CD14-positive monocyte (primary cell): ENCODE results near the gene PIGX. TPM values are rescaled to one million over a fixed set of nuclear protein-coding genes. Genes with fewer than 3 reads are reported as not detected.
A peak's percentile ranks its signal among the peaks of the same experiment; 100 is the strongest.

Source experiments
- DNase-seq, 3 donors: peaks; one replicate each; pipeline ENCODE4 v3.0.0-alpha.2; 2011 to 2022
- H2AFZ ChIP-seq: 2 replicates; pipeline ENCODE4 v1.6.0; 2012; ENCODE audit warnings: mild to moderate bottlenecking, low read depth, low read length, inconsistent platforms; ENCODE audit not compliant: insufficient read depth, poor library complexity, severe bottlenecking
- H3K27ac ChIP-seq, 2 donors: 1 replicate in 1 of 2; 2 replicates in 1 of 2; pipeline ENCODE4 v1.5.1; 2012 to 2013; ENCODE audit warnings: low read length in 2 of 2, control low read depth in 1 of 2, inconsistent platforms in 1 of 2, low read depth in 1 of 2, mild to moderate bottlenecking in 1 of 2
- H3K27me3 ChIP-seq, 2 donors: one replicate each; pipeline versions ENCODE4 v1.6.0 to v1.6.1; 2011 to 2013; ENCODE audit warnings: low read length in 2 of 2; ENCODE audit not compliant: control insufficient read depth in 2 of 2, insufficient read depth in 2 of 2
- H3K36me3 ChIP-seq, 2 donors: replicated peaks in 1 of 2; 1 replicate in 1 of 2; 2 replicates in 1 of 2; pipeline versions ENCODE4 v1.5.1 to v1.6.1; 2012 to 2013; ENCODE audit warnings: low read length in 2 of 2, control low read depth in 1 of 2, inconsistent platforms in 1 of 2, mild to moderate bottlenecking in 1 of 2; ENCODE audit not compliant: insufficient read depth in 2 of 2, control insufficient read depth in 1 of 2
- H3K4me1 ChIP-seq, 2 donors: 1 replicate in 1 of 2; 2 replicates in 1 of 2; pipeline versions ENCODE4 v1.5.1 to v1.6.1; 2012 to 2013; ENCODE audit warnings: low read length in 2 of 2, control low read depth in 1 of 2, inconsistent platforms in 1 of 2, mild to moderate bottlenecking in 1 of 2, moderate library complexity in 1 of 2; ENCODE audit not compliant: insufficient read depth in 2 of 2, control insufficient read depth in 1 of 2
- H3K4me2 ChIP-seq: replicated peaks from 2 replicates; pipeline ENCODE3; 2012; ENCODE audit warnings: low read length, moderate library complexity, mild to moderate bottlenecking; ENCODE audit not compliant: poor library complexity, severe bottlenecking; ENCODE audit errors: extremely low read depth
- H3K4me3 ChIP-seq, 3 experiments: fragments of 200-600 bp in 1 of 3; sonication (generic) in 1 of 3; replicated peaks in 1 of 3; 1 replicate in 2 of 3; 2 replicates in 1 of 3; pipeline ENCODE4 v1.5.1; 2011 to 2013; ENCODE audit warnings: low read length in 3 of 3, mild to moderate bottlenecking in 3 of 3, control low read depth in 2 of 3, low read depth in 2 of 3, inconsistent platforms in 1 of 3, moderate library complexity in 1 of 3
- H3K79me2 ChIP-seq: 2 replicates; pipeline ENCODE4 v1.6.0; 2012; ENCODE audit warnings: mild to moderate bottlenecking, control low read depth, inconsistent platforms, low read length, moderate library complexity; ENCODE audit not compliant: insufficient read depth
- H3K9ac ChIP-seq: 2 replicates; pipeline ENCODE4 v1.6.0; 2017; ENCODE audit warnings: low read length, mild to moderate bottlenecking; ENCODE audit not compliant: insufficient read depth, poor library complexity, severe bottlenecking
- H3K9me3 ChIP-seq, 2 donors: replicated peaks in 1 of 2; 1 replicate in 1 of 2; 2 replicates in 1 of 2; pipeline versions ENCODE4 v1.5.1 to v1.6.1; 2012 to 2013; ENCODE audit warnings: low read length in 2 of 2, control low read depth in 1 of 2; ENCODE audit not compliant: control insufficient read depth in 1 of 2, insufficient read depth in 1 of 2
- H4K20me1 ChIP-seq: 2 replicates; pipeline ENCODE4 v1.6.0; 2012; ENCODE audit warnings: mild to moderate bottlenecking, low read length, control low read depth, moderate library complexity; ENCODE audit not compliant: insufficient read depth
- H3K27ac Mint-ChIP-seq, 7 donors: one replicate each; pipeline ENCODE4 v1.8.0; 2020; ENCODE audit warnings: mild to moderate bottlenecking in 7 of 7, mixed read lengths in 7 of 7, moderate library complexity in 6 of 7, inconsistent platforms in 2 of 7
- H3K27me3 Mint-ChIP-seq, 3 donors: one replicate each; pipeline ENCODE4 v1.8.0; 2021 to 2022; ENCODE audit warnings: low read depth in 3 of 3, mild to moderate bottlenecking in 3 of 3, mixed read lengths in 3 of 3, moderate library complexity in 3 of 3, inconsistent platforms in 1 of 3
- H3K36me3 Mint-ChIP-seq, 2 donors: one replicate each; pipeline ENCODE4 v1.8.0; 2020; ENCODE audit warnings: mixed read lengths in 2 of 2, inconsistent platforms in 1 of 2, mild to moderate bottlenecking in 1 of 2
- H3K4me1 Mint-ChIP-seq: one replicate; pipeline ENCODE4 v1.8.0; 2020; ENCODE audit warnings: mild to moderate bottlenecking, mixed read lengths
- H3K4me3 Mint-ChIP-seq, 2 donors: one replicate each; pipeline ENCODE4 v1.8.0; 2020; ENCODE audit warnings: mild to moderate bottlenecking in 2 of 2, mixed read lengths in 2 of 2, moderate library complexity in 1 of 2
- H3K9me3 Mint-ChIP-seq, 7 donors: one replicate each; pipeline ENCODE4 v1.8.0; 2020 to 2022; ENCODE audit warnings: mixed read lengths in 7 of 7, mild to moderate bottlenecking in 6 of 7, moderate library complexity in 6 of 7, inconsistent platforms in 2 of 7
- CTCF ChIP-seq: fragments of 200-600 bp; IDR thresholded peaks from one replicate; pipeline ENCODE4 v1.8.0; 2022; ENCODE audit warnings: antibody characterized with exemption, mild to moderate bottlenecking
- WGBS: methylation state at CpG from one replicate; pipeline ENCODE4 v1.1.5; 2013; ENCODE audit warnings: missing lambda C conversion rate; ENCODE audit not compliant: insufficient coverage; 5-methylcytosine and 5-hydroxymethylcytosine counted together
- intact Hi-C, 2 donors: fragments of 100-400 bp; cut with micrococcal nuclease; formaldehyde crosslinking; loops; one replicate each; pipeline versions ENCODE4 v1.15.0 to v1.15.1; 2023
- polyA plus RNA-seq, 3 donors: library from polyadenylated mRNA; depleted of rRNA in 1 of 3; unstranded in 2 of 3; stranded (reverse) in 1 of 3; fragments of 300-500 nt in 2 of 3; fragments of >200 nt in 1 of 3; fragmentation: Illumina TruSeq in 2 of 3; gene quantifications; 1 replicate in 2 of 3; 2 replicates in 1 of 3; pipeline ENCODE4 v1.2.3, GENCODE V29; 2012 to 2021
- small RNA-seq: library from RNA; depleted of rRNA; stranded (forward); fragments of <200 nt; gene quantifications from one replicate; pipeline ENCODE3, GENCODE V24; 2012; ENCODE audit warnings: low read depth; ENCODE audit not compliant: insufficient read length

Gene PIGX
- polyA plus RNA-seq, 3 donors: 11.8 to 44.9 (median 29.8) TPM

GRCh38 chr3:196778755-196779154 is 66.6 kb downstream of the PIGX start:
- intact Hi-C loops: no loop called here
- H4K20me1 ChIP-seq: peaks cover 100% of the 10 kb centered on the region
- no peaks in the 10 kb centered on the region for H3K27me3 Mint-ChIP-seq

DNA sequence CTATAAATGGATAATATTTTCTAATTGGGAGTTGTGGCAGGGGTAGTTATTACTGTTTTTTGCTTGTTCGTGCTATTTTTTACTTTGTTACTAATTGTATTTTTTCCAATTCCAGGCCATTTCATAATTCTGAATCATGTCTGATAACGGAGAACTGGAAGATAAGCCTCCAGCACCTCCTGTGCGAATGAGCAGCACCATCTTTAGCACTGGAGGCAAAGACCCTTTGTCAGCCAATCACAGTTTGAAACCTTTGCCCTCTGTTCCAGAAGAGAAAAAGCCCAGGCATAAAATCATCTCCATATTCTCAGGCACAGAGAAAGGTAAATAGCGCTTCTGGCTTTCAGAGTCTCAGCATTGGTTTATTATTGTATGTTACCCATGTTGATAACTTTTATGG is 70.3 kb downstream of the PIGX start:
- Histone ChIP-seq H3K36me3 (peaks cover 49 to 86% of the 10 kb centered on the region in 2 donors), H3K4me1 (no peaks in the 10 kb centered on the region), H3K4me2 (no peak overlapping the region), H3K9ac (no peak overlapping the region), H2AFZ (no peak overlapping the region), H3K4me3 (no peak overlapping the region), H3K27ac (no peak overlapping the region), H3K79me2 (peaks cover 93% of the 10 kb centered on the region), H3K9me3 (peaks cover 6 to 10% of the 10 kb centered on the region in 2 donors), H3K27me3 (no peaks in the 10 kb centered on the region), H4K20me1 (peaks cover 94% of the 10 kb centered on the region)
- intact Hi-C loops: no loop called here
- Mint-ChIP-seq H3K27ac (peak overlapping the region in 2 of 7 donors; percentile 14 to 41), H3K27me3 (no peaks in the 10 kb centered on the region), H3K36me3 (peaks cover 52 to 76% of the 10 kb centered on the region in 2 donors), H3K9me3 (peaks cover 3 to 11% (median 10%) of the 10 kb centered on the region in 7 donors), H3K4me3 (no peak overlapping the region), H3K4me1 (peaks cover 6% of the 10 kb centered on the region)
- no CpG with 5 or more reads among the region's 4 CpGs for WGBS
- no peak for TF ChIP-seq CTCF
- DNase-seq: no peak

More at GRCh38 chr3:196778755-196779154, 66.6 kb downstream of the PIGX start:
- no peaks in the 10 kb centered on the region for H3K4me1 ChIP-seq
- peaks cover 32 to 62% of the 10 kb centered on the region in 2 donors for H3K36me3 ChIP-seq
- H3K9ac ChIP-seq: no peak overlapping the region
- no peak overlapping the region for H3K4me2 ChIP-seq
- peaks cover 6 to 10% of the 10 kb centered on the region in 2 donors for H3K9me3 ChIP-seq
- no peak for DNase-seq
- Mint-ChIP-seq H3K4me1 (peaks cover 20% of the 10 kb centered on the region), H3K4me3 (no peak overlapping the region), H3K27ac (peak overlapping the region in 2 of 7 donors; percentile 5 to 81), H3K36me3 (peaks cover 39 to 56% of the 10 kb centered on the region in 2 donors), H3K9me3 (peaks cover 3 to 10% (median 9%) of the 10 kb centered on the region in 7 donors)
- no peak overlapping the region for H2AFZ ChIP-seq
- H3K27ac ChIP-seq: no peak overlapping the region
- TF ChIP-seq CTCF: no peak
- 83% methylated on average over 3 of the region's 4 CpGs for WGBS
- H3K4me3 ChIP-seq: no peak overlapping the region
- no peaks in the 10 kb centered on the region for H3K27me3 ChIP-seq
- H3K79me2 ChIP-seq: peaks cover 100% of the 10 kb centered on the region

Small RNA genes lying within 50 kb of the gene (small RNA-seq; reads per million reads assigned to genes)
- 0.94 reads per million for gene RNU4-89P
- gene RNU6-42P: not detected
- not detected for gene RNU6-646P

Other genes starting within 250 kb of the PIGX start
- 1 to 10 TPM; 4.4 to 6.9 (median 6.7) TPM for gene RNF168, start 208.6 kb upstream of the PIGX start, polyA plus RNA-seq
- gene SMCO1, start 197.0 kb upstream of the PIGX start, polyA plus RNA-seq: not detected
- 1 to 10 TPM; 4.1 to 6.7 (median 5.3) TPM for gene WDR53, start 143.8 kb upstream of the PIGX start, polyA plus RNA-seq
- gene FBXO45, start 143.7 kb upstream of the PIGX start, polyA plus RNA-seq: 1 to 10 TPM; 1.8 to 2.8 (median 2.3) TPM
- 100 to 1,000 TPM in 1 of 3 donors, 1 to 10 TPM in 2; 5.9 to 109 (median 7.5) TPM for gene NRROS, start 72.7 kb upstream of the PIGX start, polyA plus RNA-seq
- 1 to 10 TPM; 1.7 to 3.2 (median 2.7) TPM for gene CEP19, start 127 bp upstream of the PIGX start, polyA plus RNA-seq
- gene PAK2, start 27.5 kb downstream of the PIGX start, polyA plus RNA-seq: 10 to 100 TPM; 32.4 to 44.2 (median 33.2) TPM
- gene SENP5, start 155.5 kb downstream of the PIGX start, polyA plus RNA-seq: 10 to 100 TPM in 1 of 3 donors, 1 to 10 TPM in 2; 6.7 to 10.4 (median 8.4) TPM
- gene NCBP2, start 230.2 kb downstream of the PIGX start, polyA plus RNA-seq: 10 to 100 TPM; 26.1 to 42.9 (median 33.4) TPM